ENCODE data around the gene NDUFB10.

NDUFB10 gene

GRCh38 chr16:1973461-1974156 is 14.3 kb downstream of the NDUFB10 start:
- DNase-seq, result no peak

GRCh38 chr16:1974157-1975070 is 15.1 kb downstream of the NDUFB10 start:
- no peak for DNase-seq

DNA sequence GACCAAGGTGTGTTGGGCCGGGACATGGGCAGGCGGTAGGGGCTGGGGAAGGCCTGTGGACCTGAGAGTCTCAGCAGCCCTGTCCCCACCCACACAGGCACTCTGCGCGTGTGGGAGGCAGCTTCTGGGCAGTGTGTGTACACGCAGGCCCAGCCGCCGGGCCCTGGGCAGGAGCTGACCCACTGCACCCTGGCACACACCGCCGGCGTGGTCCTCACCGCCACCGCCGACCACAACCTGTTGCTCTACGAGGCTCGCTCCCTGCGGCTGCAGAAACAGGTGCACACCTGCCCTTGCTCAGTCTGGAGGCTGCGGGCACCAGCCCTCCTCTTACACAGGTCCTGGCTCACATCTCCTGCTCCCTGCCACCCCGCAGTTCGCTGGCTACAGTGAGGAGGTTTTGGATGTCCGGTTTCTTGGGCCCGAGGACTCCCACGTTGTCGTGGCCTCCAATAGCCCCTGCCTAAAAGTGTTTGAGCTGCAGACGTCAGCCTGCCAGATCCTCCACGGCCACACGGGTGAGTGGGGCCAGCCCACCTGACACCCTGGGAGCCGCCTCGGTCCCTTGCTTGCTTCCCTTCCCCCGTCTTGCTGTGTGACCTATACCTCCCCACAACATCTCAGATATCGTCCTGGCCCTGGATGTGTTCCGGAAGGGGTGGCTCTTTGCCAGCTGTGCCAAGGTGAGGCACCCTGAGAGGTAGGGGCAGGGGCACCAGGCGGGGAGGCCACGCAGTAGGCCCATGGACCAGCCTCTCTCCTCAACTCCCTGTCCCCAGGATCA is 16.3 kb downstream of the NDUFB10 start:
- DNase-seq, result no peak

DNA sequence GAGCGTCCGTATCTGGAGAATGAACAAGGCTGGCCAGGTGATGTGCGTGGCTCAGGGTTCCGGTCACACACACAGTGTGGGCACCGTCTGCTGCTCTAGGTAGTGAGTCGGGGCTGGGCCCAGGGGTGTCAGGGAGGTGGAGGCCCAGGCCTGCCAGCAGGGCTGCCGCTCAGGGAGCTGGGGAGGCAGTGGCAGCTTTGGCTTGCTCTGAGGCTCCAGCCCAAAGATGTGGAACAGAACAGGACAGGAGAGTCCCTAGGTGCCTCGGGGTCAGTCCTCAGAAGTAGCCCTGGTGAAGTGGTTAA is 16.8 kb downstream of the NDUFB10 start:
- no peak for DNase-seq

DNA sequence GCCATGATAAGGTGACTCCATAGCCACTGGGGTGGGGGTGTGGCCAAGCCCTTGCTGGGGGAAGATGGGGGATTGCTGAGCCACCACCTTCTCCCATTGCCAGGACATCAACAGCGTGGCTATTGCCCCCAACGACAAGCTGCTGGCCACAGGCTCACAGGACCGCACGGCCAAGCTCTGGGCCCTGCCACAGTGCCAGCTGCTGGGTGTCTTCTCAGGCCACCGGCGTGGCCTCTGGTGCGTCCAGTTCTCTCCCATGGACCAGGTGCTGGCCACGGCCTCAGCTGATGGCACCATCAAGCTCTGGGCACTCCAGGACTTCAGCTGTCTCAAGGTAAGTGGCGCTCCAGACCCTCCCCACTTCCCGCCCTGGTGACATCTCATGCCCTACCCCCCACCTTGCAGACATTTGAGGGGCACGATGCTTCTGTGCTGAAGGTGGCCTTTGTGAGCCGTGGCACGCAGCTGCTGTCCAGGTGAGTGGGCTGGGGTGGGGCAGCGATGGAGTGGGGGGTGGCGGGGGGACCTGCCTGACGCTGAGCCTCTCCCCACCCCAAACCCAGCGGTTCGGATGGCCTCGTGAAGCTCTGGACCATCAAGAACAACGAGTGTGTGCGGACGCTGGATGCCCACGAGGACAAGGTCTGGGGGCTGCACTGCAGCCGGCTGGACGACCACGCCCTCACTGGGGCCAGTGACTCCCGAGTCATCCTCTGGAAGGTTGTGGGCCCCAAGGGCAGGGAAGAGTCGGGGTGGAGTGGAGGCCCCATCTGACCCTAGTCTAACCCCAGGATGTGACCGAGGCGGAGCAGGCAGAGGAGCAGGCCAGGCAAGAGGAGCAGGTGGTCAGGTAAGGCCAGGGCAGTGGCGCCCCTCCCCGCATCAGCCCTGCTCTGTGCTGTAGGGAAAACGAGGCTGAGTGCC is 17.9 kb downstream of the NDUFB10 start:
- DNase-seq, result no peak

DNA sequence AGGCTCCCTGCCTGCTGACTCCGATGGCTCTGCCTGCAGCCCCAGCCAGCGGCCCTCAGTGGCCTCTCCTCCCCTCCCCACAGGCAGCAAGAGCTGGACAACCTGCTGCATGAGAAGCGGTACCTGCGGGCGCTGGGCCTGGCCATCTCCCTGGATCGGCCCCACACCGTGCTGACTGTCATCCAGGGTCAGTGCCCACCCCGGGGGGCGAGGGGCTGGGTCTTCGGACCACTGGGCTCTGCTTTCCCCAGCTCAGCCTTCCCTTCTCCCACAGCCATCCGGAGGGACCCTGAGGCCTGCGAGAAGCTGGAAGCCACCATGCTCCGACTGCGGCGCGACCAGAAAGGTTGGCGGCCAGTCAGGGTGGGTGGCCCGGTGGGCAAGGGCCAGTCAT is 18.5 kb downstream of the NDUFB10 start:
- no peak for DNase-seq

DNA sequence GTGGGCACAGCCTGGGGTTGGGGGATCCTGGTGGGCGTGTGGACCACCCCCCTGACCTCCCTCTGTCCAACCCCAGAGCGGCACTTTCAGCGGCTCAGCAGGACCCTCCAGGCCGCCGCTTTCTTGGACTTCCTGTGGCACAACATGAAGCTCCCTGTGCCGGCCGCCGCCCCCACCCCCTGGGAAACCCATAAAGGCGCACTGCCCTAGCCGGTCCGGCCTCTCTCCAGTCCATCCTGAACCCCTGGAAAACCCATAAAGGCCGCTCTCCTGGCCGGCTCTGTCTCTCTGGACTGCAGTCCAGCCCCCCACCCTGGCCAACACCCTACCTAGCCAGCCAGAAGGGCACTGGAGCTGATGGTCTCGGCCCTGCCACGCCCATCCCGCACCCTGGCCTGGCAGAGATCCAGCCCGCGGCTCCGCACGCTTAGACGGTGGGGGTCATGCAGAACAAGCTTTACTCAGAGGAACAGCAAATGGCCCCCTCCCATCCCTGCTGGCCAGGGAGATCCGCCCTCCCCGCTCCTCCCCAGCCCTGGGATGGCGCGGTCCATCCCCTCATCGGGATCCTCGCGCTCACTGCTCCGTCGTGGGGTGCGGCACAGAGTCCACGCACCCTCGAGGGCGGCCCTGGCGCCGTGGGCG is 19.3 kb downstream of the NDUFB10 start:
- no peak for DNase-seq

- peak; percentile 47 for DNase-seq
Measured at GRCh38 chr16:1979271-1980029, 20.1 kb downstream of the NDUFB10 start.

DNA sequence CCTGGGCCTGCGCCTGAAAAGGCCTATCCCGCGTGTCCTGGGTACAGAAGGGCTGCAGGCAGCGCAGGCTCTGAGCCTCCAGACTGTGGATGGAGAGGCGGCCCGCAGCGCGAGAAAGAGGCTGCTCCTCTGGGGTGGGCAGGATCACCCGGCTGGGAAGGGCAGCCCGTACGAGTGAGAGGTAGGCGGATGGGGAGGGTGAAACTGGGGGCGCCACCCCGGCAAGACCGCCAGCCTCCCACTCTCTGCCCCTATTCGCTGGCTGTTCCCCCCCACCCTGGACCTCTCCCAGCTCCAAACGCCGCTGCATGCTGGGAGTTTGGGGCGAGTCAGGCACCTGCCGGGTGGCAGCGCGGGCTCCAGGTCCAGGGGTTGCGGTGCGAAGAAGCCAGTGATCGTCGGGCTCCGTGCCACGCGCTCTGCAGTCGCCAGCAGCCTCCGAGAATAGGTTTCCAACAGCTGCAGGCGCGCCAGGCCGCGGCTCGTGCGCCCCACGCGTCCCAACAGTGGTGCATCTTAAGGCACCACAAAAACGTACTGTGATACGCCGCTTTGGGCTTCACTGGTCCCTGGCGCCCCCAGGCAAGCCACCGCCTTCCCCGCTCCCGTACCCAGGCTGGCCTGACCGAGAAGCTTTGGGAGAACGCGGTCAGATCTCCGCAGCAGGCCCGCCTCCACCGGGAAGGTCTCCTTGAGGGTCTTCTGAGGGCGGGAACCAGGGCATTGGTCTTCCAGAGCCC is 20.9 kb downstream of the NDUFB10 start:
- DNase-seq, result no peak

GRCh38 chr16:1980770-1981087 is 21.4 kb downstream of the NDUFB10 start:
- no peak for DNase-seq

- no peak for DNase-seq
Measured at GRCh38 chr16:1981398-1981836, 22.1 kb downstream of the NDUFB10 start, which contains the start of gene NOXO1. TSS of gene NOXO1 (minus strand) at chr16:1981469. CDS start at chr16:1981179, 290 bp downstream.

GRCh38 chr16:1982013-1982433 is 22.7 kb downstream of the NDUFB10 start:
- DNase-seq, result no peak

GRCh38 chr16:1982991-1983543 is 23.7 kb downstream of the NDUFB10 start:
- no peak for DNase-seq

DNA sequence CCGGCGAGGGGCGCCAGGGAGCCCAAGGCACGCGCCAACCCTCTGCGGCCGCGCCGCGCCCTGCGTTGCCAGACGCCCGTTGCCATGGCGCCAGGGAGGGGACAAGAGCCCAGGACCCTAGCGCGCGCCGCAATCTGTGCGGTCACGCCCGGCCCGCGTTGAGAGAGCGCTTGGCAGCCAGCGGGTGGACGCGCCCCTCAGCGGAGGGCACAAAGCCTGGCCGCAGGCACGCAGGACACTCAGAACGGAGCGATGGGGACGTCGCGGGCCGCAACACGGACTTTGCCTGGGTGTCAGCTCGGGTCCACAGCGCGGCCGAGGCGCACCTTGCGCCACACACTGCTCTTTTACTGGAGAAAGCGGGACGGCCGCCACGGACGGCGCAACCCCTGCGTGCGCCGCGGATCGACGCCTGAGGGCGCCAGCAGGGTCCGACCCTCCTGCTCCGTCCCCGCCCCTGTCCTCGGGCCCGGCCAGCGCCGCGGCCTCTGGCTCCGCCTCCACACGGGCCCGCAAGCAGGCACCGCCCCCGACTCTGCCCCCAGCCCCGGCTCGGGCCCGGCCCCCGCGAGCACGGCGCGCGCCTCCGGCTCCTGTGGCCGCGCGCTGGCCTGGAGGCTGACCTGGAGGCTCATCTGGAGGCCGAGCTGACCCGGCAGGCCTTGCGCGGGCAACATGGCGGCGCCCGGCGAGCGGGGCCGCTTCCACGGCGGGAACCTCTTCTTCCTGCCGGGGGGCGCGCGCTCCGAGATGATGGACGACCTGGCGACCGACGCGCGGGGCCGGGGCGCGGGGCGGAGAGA is 24.4 kb downstream of the NDUFB10 start, which contains the start of gene GFER:
Gene GFER (plus strand): TSS at position 650 of the 803 bp plus-strand sequence. CDS start 26 bp downstream, at position 676.
- peak; percentile 70 for DNase-seq

DNA sequence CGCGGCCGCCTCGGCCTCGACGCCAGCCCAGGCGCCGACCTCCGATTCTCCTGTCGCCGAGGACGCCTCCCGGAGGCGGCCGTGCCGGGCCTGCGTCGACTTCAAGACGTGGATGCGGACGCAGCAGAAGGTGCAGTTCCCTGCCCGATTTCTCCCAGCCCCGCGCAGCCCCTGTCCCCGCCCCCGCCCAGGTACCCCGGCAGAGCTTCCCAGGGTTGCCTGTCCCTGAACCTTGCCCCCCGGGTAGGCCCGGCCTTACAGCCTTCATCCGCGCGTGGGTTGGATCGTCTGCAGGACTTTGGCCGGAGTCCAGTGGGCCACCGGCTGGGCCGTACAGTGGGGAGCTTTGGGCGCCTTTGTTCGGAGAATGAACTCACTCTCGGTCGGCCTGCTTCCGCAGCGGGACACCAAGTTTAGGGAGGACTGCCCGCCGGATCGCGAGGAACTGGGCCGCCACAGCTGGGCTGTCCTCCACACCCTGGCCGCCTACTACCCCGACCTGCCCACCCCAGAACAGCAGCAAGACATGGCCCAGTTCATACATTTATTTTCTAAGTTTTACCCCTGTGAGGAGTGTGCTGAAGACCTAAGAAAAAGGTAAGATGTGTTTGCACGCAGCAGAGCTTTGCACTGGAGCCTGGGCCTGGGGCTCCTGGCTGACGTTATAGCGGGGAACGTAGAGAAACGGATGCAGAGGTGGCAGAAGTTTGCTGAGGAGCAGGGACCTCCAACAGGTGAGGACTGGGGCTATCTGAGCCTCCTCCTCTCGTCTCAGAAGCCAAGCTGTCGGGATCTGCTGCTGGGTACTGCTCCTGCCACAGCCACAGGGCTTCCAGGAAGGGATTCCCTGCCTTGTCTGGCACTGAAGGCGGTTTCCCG is 25.2 kb downstream of the NDUFB10 start:
- no peak for DNase-seq

DNA sequence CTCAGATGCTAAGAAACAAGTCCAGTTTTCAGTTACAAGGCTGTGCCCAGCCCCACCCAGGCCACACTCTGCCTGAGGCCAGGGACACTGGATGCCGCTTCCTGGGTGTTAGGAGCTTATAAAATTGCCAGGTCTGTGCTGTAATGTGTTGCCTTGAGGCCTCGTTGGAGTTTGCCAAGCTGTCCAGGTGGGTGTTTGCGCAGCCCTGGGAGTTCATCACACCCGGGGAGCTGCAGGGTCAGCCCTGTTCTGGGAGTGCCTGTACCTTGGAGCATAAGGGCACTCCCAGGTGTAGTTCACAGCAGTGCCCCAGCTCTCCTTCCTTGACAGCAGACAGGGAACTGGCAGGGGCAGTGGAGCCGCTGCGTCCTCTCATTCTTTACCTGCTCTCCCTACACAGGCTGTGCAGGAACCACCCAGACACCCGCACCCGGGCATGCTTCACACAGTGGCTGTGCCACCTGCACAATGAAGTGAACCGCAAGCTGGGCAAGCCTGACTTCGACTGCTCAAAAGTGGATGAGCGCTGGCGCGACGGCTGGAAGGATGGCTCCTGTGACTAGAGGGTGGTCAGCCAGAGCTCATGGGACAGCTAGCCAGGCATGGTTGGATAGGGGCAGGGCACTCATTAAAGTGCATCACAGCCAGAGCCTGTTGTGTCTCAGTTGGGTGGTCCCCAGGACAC is 26.3 kb downstream of the NDUFB10 start:
- DNase-seq, result no peak

DNA sequence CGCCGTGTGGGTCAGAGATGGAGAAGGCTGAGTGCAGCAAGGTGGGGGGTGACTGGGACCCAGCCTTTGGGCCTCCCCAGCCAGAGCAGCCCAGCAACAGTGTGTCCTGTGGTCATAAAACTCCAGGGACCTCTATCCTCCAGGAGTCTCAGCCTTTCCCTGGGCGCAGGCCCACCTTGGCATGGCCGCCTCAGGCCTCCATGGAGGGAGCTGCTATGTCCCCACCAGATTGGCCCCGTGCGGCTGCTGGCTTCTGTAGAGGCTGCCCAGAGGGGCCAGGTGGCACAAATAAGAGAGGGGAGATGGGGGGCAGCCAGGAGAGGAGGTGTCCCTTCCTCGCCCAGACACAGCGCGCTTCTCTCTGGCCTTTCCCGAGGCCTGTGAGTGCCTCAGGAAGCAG is 27.9 kb downstream of the NDUFB10 start:
- DNase-seq, result no peak

Measured in NCI-H774 (cell line).